SK-N-MC (cell line): ENCODE data around the gene HELZ2.

Experiments used
- EZH2 ChIP-seq: fragments of 200-600 bp; sonication (generic); IDR thresholded peaks from one replicate; pipeline ENCODE4 v1.6.1; 2017; ENCODE audit warnings: antibody characterized with exemption
- POLR2AphosphoS5 ChIP-seq: IDR thresholded peaks from 2 replicates; pipeline ENCODE4 v1.6.1; 2012; ENCODE audit warnings: mild to moderate bottlenecking, low read depth, low read length, borderline replicate concordance

DNA sequence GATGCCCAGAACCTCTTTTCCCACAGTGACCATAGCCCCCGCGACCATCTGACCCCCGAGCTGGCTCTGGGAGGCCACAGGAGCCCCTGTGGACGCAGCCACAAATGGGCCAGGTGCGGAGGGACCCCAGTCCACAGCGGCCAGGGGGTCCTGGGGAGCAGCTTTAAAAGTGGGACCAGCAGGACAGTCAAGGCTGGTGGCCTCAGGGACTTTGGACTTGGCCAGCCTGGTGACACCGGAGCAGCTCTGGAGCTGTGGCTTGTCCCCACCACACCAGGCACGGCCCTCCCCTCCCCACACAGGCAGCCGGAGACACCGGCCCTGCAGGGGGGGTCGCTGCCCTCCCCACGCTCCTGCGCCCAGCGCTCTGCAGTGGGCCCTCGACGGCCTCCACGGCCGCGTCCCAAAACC is 16.6 kb downstream of the HELZ2 start:
- TF ChIP-seq POLR2AphosphoS5 (no peak), EZH2 (no peak)
